ENCODE measurements around the gene ADGRD1.

ADGRD1 gene

GRCh38 chr12:131044760-131045381, 91.2 kb downstream of the ADGRD1 start:
- DNase-seq = no peak

GRCh38 chr12:131045705-131046460, 92.2 kb downstream of the ADGRD1 start:
- DNase-seq = no peak

- no peak for DNase-seq
These were observed 93.4 kb downstream of the ADGRD1 start for GRCh38 chr12:131046813-131047788.

GRCh38 chr12:131047789-131048610, 94.3 kb downstream of the ADGRD1 start:
- DNase-seq = no peak

GRCh38 chr12:131048611-131048990, 94.9 kb downstream of the ADGRD1 start:
- no peak for DNase-seq

GRCh38 chr12:131049002-131049401, 95.3 kb downstream of the ADGRD1 start:
- no peak for DNase-seq

GRCh38 chr12:131049549-131050339, 96.0 kb downstream of the ADGRD1 start:
- DNase-seq = no peak

GRCh38 chr12:131050463-131051154, 96.9 kb downstream of the ADGRD1 start:
- no peak for DNase-seq

- DNase-seq = no peak
These were observed 97.4 kb downstream of the ADGRD1 start for GRCh38 chr12:131051155-131051473.

GRCh38 chr12:131052063-131052781, 98.5 kb downstream of the ADGRD1 start:
- no peak for DNase-seq

GRCh38 chr12:131052929-131053328, 99.2 kb downstream of the ADGRD1 start:
- DNase-seq = no peak

- DNase-seq = no peak
These were observed 99.9 kb downstream of the ADGRD1 start for GRCh38 chr12:131053567-131053966.

- no peak for DNase-seq
These were observed 100.8 kb downstream of the ADGRD1 start for GRCh38 chr12:131054345-131055092.

- no peak for DNase-seq
These were observed 101.4 kb downstream of the ADGRD1 start for GRCh38 chr12:131055093-131055465.

- no peak for DNase-seq
These were observed 102.0 kb downstream of the ADGRD1 start for GRCh38 chr12:131055596-131056233.

GRCh38 chr12:131056626-131057025, 102.9 kb downstream of the ADGRD1 start:
- DNase-seq = no peak

- no peak for DNase-seq
These were observed 103.6 kb downstream of the ADGRD1 start for GRCh38 chr12:131057211-131057721.

- no peak for DNase-seq
These were observed 104.2 kb downstream of the ADGRD1 start for GRCh38 chr12:131057722-131058515.

Measured in stimulated activated CD4-positive, alpha-beta T cell treated with anti-CD3 and anti-CD28 coated beads, Interleukin-4, amount 100 ng/mL, for 24 hours (primary cell).